Left ventricle myocardium superior (tissue), 1 donor: ENCODE results near the gene RGPD3. TPM values are rescaled to one million over a fixed set of nuclear protein-coding genes. Genes with fewer than 3 reads are reported as not detected.

Experiments
- ATAC-seq: fragments of 200-7000 bp; cut with Tn5 transposase; one replicate; pipeline ENCODE4 v1.9.1; 2020; ENCODE audit warnings: mild to moderate bottlenecking, moderate library complexity
- DNase-seq: peaks from one replicate; pipeline ENCODE4 v3.0.0-alpha.2; 2020
- intact Hi-C: fragments of 100-400 bp; cut with micrococcal nuclease; formaldehyde crosslinking; loops from one replicate; pipeline ENCODE4 v1.11.0; 2022
- total RNA-seq: library from RNA; stranded (reverse); fragmentation: NEBNext Ultra II Directional; extraction: Animal tissue kit (Norgen Biotek cat#: 25700); gene quantifications from one replicate; pipeline ENCODE4 v1.2.1, GENCODE V29; 2021
- donor health status: DM: no; HTN: yes; CAD: no; lungs with severe emphysema.

RGPD3 gene
- total RNA-seq, 1 donor from 2014 or later, result not detected

GRCh38 chr2:106358081-106358480 lies 110.1 kb downstream of the RGPD3 start:
- DNase-seq (no peak), ATAC-seq (no peak)
- intact Hi-C loops, result no loop called here

DNA sequence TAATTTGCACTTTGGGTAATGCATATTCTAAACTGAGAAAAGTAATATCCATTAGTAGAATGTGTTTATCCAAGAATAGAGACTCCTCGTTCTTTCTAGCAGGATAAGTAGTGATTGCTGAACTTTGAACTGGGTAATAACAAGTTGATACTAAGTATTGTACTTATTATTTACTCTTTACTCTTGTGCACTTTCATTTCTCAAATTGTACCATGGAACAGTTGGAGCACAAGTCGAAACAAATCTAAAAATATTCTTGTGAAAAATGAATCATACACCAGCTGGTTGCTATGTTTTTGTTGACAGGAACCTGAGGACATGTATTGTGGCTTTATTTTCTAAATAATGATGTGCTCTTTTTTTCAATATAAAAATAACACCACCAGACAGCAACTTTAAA lies 111.9 kb downstream of the RGPD3 start:
- ATAC-seq (no peak), DNase-seq (no peak)
- intact Hi-C loops, result no loop called here

DNA sequence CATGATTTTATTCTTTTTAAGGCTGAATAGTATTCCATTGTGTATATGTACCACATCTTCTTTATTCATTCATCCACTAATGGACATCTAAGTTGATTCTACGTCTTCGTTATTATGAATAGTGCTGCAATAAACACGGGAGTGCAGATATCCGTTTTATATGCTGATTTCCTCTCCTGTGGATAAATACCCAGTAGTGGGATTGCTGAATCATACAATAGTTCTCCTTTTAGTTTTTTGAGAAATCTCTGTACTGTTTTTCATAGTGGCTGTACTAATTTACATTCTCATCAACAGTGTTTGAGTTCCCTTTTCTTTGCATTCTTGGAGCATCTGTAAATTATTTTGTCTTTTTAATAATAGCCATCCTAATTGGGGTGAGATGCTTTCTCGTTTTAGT lies 114.5 kb downstream of the RGPD3 start:
- intact Hi-C loops, result no loop called here
- no peak for ATAC-seq

GRCh38 chr2:106350980-106351379 lies 117.2 kb downstream of the RGPD3 start:
- ATAC-seq, result no peak

More for the DNA sequence above, 114.5 kb downstream of the RGPD3 start:
- no peak for DNase-seq

GRCh38 chr2:106344302-106344701 lies 123.9 kb downstream of the RGPD3 start:
- intact Hi-C loops, result no loop called here
- ATAC-seq (no peak), DNase-seq (no peak)

More at GRCh38 chr2:106350980-106351379, 117.2 kb downstream of the RGPD3 start:
- intact Hi-C loops, result no loop called here
- DNase-seq, result no peak

DNA sequence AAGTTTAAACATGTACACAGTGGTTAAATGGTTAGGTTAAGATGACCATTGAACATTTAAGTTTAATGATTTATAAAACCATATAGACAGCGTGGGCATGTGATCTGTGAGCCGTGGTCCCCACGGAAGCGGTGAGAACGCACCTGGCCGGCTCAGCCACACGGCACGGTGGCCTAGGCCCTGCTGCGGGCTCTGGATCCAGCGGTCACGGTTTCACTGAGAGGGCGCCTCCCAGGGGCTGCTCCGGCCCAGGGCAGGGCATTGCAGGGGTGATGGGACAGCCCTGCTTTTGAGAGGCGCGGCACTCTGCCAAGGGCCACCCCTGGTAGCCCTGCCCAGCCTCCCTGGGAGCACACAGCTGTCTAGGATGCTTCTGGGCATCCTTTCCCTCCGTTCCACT lies 124.9 kb downstream of the RGPD3 start:
- no peak for ATAC-seq
- intact Hi-C loops, result no loop called here
- DNase-seq, result no peak

- DNase-seq (no peak), ATAC-seq (no peak)
- intact Hi-C loops, result no loop called here
Observed at GRCh38 chr2:106342831-106343251, 125.4 kb downstream of the RGPD3 start.

DNA sequence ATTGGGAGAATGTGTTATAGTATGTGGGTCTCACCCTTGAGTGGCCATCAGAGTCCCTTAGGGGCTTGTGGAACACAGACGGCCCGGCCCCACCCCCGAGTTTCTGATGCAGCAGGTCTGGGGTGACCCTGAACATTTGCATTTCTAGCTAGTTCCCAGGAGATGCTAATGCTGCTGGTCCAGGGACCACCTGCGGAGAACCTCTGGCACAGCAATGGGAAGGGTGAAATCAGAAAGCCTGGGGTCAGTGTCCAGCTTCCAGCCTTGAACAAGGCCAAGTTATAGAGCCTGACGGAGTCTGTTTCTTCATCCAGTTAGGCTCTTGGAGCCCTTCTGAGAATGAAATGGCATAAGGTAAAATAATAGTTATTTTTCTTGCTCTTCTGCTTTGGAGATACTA lies 126.5 kb downstream of the RGPD3 start:
- ATAC-seq, result no peak
- intact Hi-C loops, result no loop called here
- DNase-seq, result no peak

Other genes starting within 250 kb of the RGPD3 start
- not detected for gene CD8B2, start 19.0 kb upstream of the RGPD3 start, total RNA-seq